T-helper 2 cell treated with Interferon-gamma antibody and Interleukin-4, amounts not matched to agents 5 μg/mL and 100 μg/mL, for 36 hours (primary cell): ENCODE measurements around the gene APOBEC2.
A peak's percentile ranks its signal among the peaks of the same experiment; 100 is the strongest.

Experiments
- DNase-seq: peaks from one replicate; pipeline ENCODE4 v3.0.0; 2021; ENCODE audit warnings: low spot score
- H3K27ac Mint-ChIP-seq: one replicate; pipeline ENCODE4 v1.8.0; 2021; ENCODE audit warnings: mild to moderate bottlenecking, mixed read lengths
- H3K27me3 Mint-ChIP-seq: one replicate; pipeline ENCODE4 v1.8.0; 2021; ENCODE audit warnings: low read depth, mixed read lengths
- H3K36me3 Mint-ChIP-seq: one replicate; pipeline ENCODE4 v1.8.0; 2021; ENCODE audit warnings: low read depth, mixed read lengths
- H3K4me1 Mint-ChIP-seq: one replicate; pipeline ENCODE4 v1.8.0; 2021; ENCODE audit warnings: low read depth, mixed read lengths
- H3K4me3 Mint-ChIP-seq: one replicate; pipeline ENCODE4 v1.8.0; 2022; ENCODE audit warnings: mild to moderate bottlenecking, moderate library complexity, mixed read lengths
- H3K9me3 Mint-ChIP-seq: one replicate; pipeline ENCODE4 v1.8.0; 2021; ENCODE audit warnings: mixed read lengths

The APOBEC2 gene

GRCh38 chr6:41042226-41043055 lies 10.6 kb upstream of the APOBEC2 start, which contains the start of gene TSPO2:
TSPO2 (plus strand) TSS chr6:41042467; CDS start chr6:41042986, 519 bp downstream.
- H3K9me3 Mint-ChIP-seq, result no peaks in the 10 kb centered on the region
- DNase-seq, result no peak
- no peak within 1 kb of the TSS for H3K27ac Mint-ChIP-seq
- no peaks in the 10 kb centered on the region for H3K27me3 Mint-ChIP-seq
- H3K4me1 Mint-ChIP-seq, result peaks cover 14% of the 10 kb centered on the region
- no peak within 1 kb of the TSS for H3K4me3 Mint-ChIP-seq
- H3K36me3 Mint-ChIP-seq, result no peaks in the 10 kb centered on the region

GRCh38 chr6:41043151-41043550 lies 9.9 kb upstream of the APOBEC2 start:
- Mint-ChIP-seq H3K27ac (no peak overlapping the region), H3K36me3 (no peaks in the 10 kb centered on the region), H3K4me1 (peaks cover 14% of the 10 kb centered on the region), H3K9me3 (no peaks in the 10 kb centered on the region), H3K27me3 (no peaks in the 10 kb centered on the region), H3K4me3 (no peak overlapping the region)
- no peak for DNase-seq

- Mint-ChIP-seq H3K4me3 (no peak overlapping the region), H3K36me3 (no peaks in the 10 kb centered on the region), H3K4me1 (peaks cover 3% of the 10 kb centered on the region), H3K27me3 (no peaks in the 10 kb centered on the region), H3K9me3 (no peaks in the 10 kb centered on the region), H3K27ac (no peak overlapping the region)
- DNase-seq, result no peak
These were observed 7.3 kb upstream of the APOBEC2 start for GRCh38 chr6:41045664-41046063.

GRCh38 chr6:41046084-41046483 lies 6.9 kb upstream of the APOBEC2 start:
- H3K27ac Mint-ChIP-seq, result no peak overlapping the region
- no peak overlapping the region for H3K4me3 Mint-ChIP-seq
- no peaks in the 10 kb centered on the region for H3K9me3 Mint-ChIP-seq
- DNase-seq, result no peak
- H3K36me3 Mint-ChIP-seq, result no peaks in the 10 kb centered on the region
- H3K4me1 Mint-ChIP-seq, result no peaks in the 10 kb centered on the region
- no peaks in the 10 kb centered on the region for H3K27me3 Mint-ChIP-seq

- peaks cover 7% of the 10 kb centered on the region for H3K4me1 Mint-ChIP-seq
- no peaks in the 10 kb centered on the region for H3K27me3 Mint-ChIP-seq
- H3K36me3 Mint-ChIP-seq, result peaks cover 5% of the 10 kb centered on the region
- DNase-seq, result no peak
- peak overlapping the region; percentile 7 for H3K27ac Mint-ChIP-seq
- no peak overlapping the region for H3K4me3 Mint-ChIP-seq
- H3K9me3 Mint-ChIP-seq, result peaks cover 4% of the 10 kb centered on the region
These were observed 5.7 kb upstream of the APOBEC2 start for GRCh38 chr6:41047306-41047705.

- peaks cover 4% of the 10 kb centered on the region for H3K9me3 Mint-ChIP-seq
- DNase-seq, result no peak
- H3K27me3 Mint-ChIP-seq, result no peaks in the 10 kb centered on the region
- H3K36me3 Mint-ChIP-seq, result peaks cover 5% of the 10 kb centered on the region
- H3K4me1 Mint-ChIP-seq, result peaks cover 13% of the 10 kb centered on the region
- H3K4me3 Mint-ChIP-seq, result no peak overlapping the region
- H3K27ac Mint-ChIP-seq, result peak overlapping the region; percentile 7
These were observed 5.0 kb upstream of the APOBEC2 start for GRCh38 chr6:41047745-41048732.

- DNase-seq, result no peak
- H3K36me3 Mint-ChIP-seq, result peaks cover 5% of the 10 kb centered on the region
- no peak overlapping the region for H3K4me3 Mint-ChIP-seq
- H3K27ac Mint-ChIP-seq, result peak overlapping the region; percentile 52
- peaks cover 13% of the 10 kb centered on the region for H3K4me1 Mint-ChIP-seq
- no peaks in the 10 kb centered on the region for H3K27me3 Mint-ChIP-seq
- peaks cover 4% of the 10 kb centered on the region for H3K9me3 Mint-ChIP-seq
These were observed 3.5 kb upstream of the APOBEC2 start for GRCh38 chr6:41049521-41049920.

- no peaks in the 10 kb centered on the region for H3K27me3 Mint-ChIP-seq
- peaks cover 13% of the 10 kb centered on the region for H3K4me1 Mint-ChIP-seq
- DNase-seq, result no peak
- peaks cover 4% of the 10 kb centered on the region for H3K9me3 Mint-ChIP-seq
- H3K36me3 Mint-ChIP-seq, result peaks cover 5% of the 10 kb centered on the region
- H3K4me3 Mint-ChIP-seq, result no peak overlapping the region
- no peak overlapping the region for H3K27ac Mint-ChIP-seq
These were observed 3.0 kb upstream of the APOBEC2 start for GRCh38 chr6:41049955-41050354.

GRCh38 chr6:41050536-41050935 lies 2.5 kb upstream of the APOBEC2 start:
- Mint-ChIP-seq H3K27ac (no peak overlapping the region), H3K4me1 (peaks cover 13% of the 10 kb centered on the region), H3K4me3 (no peak overlapping the region), H3K36me3 (peaks cover 5% of the 10 kb centered on the region), H3K9me3 (peaks cover 4% of the 10 kb centered on the region), H3K27me3 (no peaks in the 10 kb centered on the region)
- DNase-seq, result no peak

GRCh38 chr6:41051873-41052272 lies 1.1 kb upstream of the APOBEC2 start:
- peaks cover 13% of the 10 kb centered on the region for H3K4me1 Mint-ChIP-seq
- peaks cover 4% of the 10 kb centered on the region for H3K9me3 Mint-ChIP-seq
- H3K27ac Mint-ChIP-seq, result peak overlapping the region; percentile 88
- peak overlapping the region; percentile 24 for H3K4me3 Mint-ChIP-seq
- DNase-seq, result no peak
- H3K36me3 Mint-ChIP-seq, result peaks cover 5% of the 10 kb centered on the region
- H3K27me3 Mint-ChIP-seq, result no peaks in the 10 kb centered on the region

- Mint-ChIP-seq H3K36me3 (peaks cover 5% of the 10 kb centered on the region), H3K4me3 (no peak overlapping the region), H3K9me3 (peaks cover 4% of the 10 kb centered on the region), H3K27me3 (no peaks in the 10 kb centered on the region), H3K27ac (no peak overlapping the region), H3K4me1 (peaks cover 15% of the 10 kb centered on the region)
- no peak for DNase-seq
These were observed 1.5 kb downstream of the APOBEC2 start for GRCh38 chr6:41054511-41054910.

GRCh38 chr6:41055149-41055548 lies 2.1 kb downstream of the APOBEC2 start:
- Mint-ChIP-seq H3K27me3 (no peaks in the 10 kb centered on the region), H3K4me1 (peaks cover 15% of the 10 kb centered on the region), H3K4me3 (no peak overlapping the region), H3K9me3 (peaks cover 4% of the 10 kb centered on the region), H3K27ac (no peak overlapping the region), H3K36me3 (peaks cover 8% of the 10 kb centered on the region)
- DNase-seq, result no peak

GRCh38 chr6:41056768-41057490 lies 3.9 kb downstream of the APOBEC2 start:
- Mint-ChIP-seq H3K27me3 (no peaks in the 10 kb centered on the region), H3K27ac (no peak overlapping the region), H3K9me3 (peaks cover 2% of the 10 kb centered on the region), H3K36me3 (peaks cover 6% of the 10 kb centered on the region), H3K4me1 (peaks cover 12% of the 10 kb centered on the region), H3K4me3 (no peak overlapping the region)
- no peak for DNase-seq
